Trophoblast cell (in vitro differentiated cells and primary cell): ENCODE measurements around the gene CLPSL1.
A peak's percentile ranks its signal among the peaks of the same experiment; 100 is the strongest.

Source experiments
- DNase-seq, 2 donors: peaks; one replicate each; pipeline ENCODE4 v3.0.0-alpha.2; 2016
- H2AFZ ChIP-seq: 2 replicates; pipeline ENCODE4 v1.6.1; 2013; ENCODE audit warnings: low read length, moderate library complexity, mild to moderate bottlenecking; ENCODE audit not compliant: insufficient read depth, poor library complexity
- H2AK5ac ChIP-seq: 2 replicates; pipeline ENCODE4 v1.6.1; 2013; ENCODE audit warnings: mild to moderate bottlenecking, low read length
- H2BK120ac ChIP-seq: 2 replicates; pipeline ENCODE4 v1.6.1; 2013; ENCODE audit warnings: low read length, mild to moderate bottlenecking, moderate library complexity; ENCODE audit not compliant: insufficient read depth, poor library complexity
- H2BK12ac ChIP-seq: 2 replicates; pipeline ENCODE4 v1.6.1; 2013; ENCODE audit warnings: mild to moderate bottlenecking, low read length, moderate library complexity
- H2BK5ac ChIP-seq: 2 replicates; pipeline ENCODE4 v1.6.1; 2013; ENCODE audit warnings: low read length, low read depth, moderate library complexity, mild to moderate bottlenecking; ENCODE audit not compliant: poor library complexity
- H3K14ac ChIP-seq: 2 replicates; pipeline ENCODE4 v1.6.1; 2013; ENCODE audit warnings: mild to moderate bottlenecking, low read length
- H3K18ac ChIP-seq: 2 replicates; pipeline ENCODE4 v1.6.1; 2013; ENCODE audit warnings: mild to moderate bottlenecking, low read length
- H3K23ac ChIP-seq: 2 replicates; pipeline ENCODE4 v1.6.1; 2013; ENCODE audit warnings: low read length
- H3K27ac ChIP-seq: 2 replicates; pipeline ENCODE4 v1.5.1; 2013; ENCODE audit warnings: low read depth, mild to moderate bottlenecking, inconsistent platforms, low read length, moderate library complexity
- H3K27me3 ChIP-seq: 2 replicates; pipeline ENCODE4 v1.6.1; 2013; ENCODE audit warnings: inconsistent platforms, mild to moderate bottlenecking, low read length, moderate library complexity; ENCODE audit not compliant: insufficient read depth
- H3K36me3 ChIP-seq, 2 experiments: 1 replicate in 1 of 2; 2 replicates in 1 of 2; pipeline ENCODE4 v1.6.1; 2013; ENCODE audit warnings: low read length in 2 of 2, mild to moderate bottlenecking in 2 of 2, moderate library complexity in 1 of 2; ENCODE audit not compliant: insufficient read depth in 2 of 2, control insufficient read depth in 1 of 2
- H3K4ac ChIP-seq: 2 replicates; pipeline ENCODE4 v1.6.1; 2013; ENCODE audit warnings: low read depth, mild to moderate bottlenecking, low read length, moderate library complexity
- H3K4me1 ChIP-seq, 2 experiments: 1 replicate in 1 of 2; 2 replicates in 1 of 2; pipeline ENCODE4 v1.6.1; 2013; ENCODE audit warnings: low read length in 2 of 2, mild to moderate bottlenecking in 2 of 2, moderate library complexity in 1 of 2; ENCODE audit not compliant: insufficient read depth in 2 of 2, control insufficient read depth in 1 of 2
- H3K4me2 ChIP-seq: 2 replicates; pipeline ENCODE4 v1.6.1; 2013; ENCODE audit warnings: inconsistent platforms, mild to moderate bottlenecking, low read length, moderate library complexity
- H3K4me3 ChIP-seq: 2 replicates; pipeline ENCODE4 v1.5.1; 2013; ENCODE audit warnings: mild to moderate bottlenecking, low read depth, low read length, inconsistent platforms
- H3K79me1 ChIP-seq: one replicate; pipeline ENCODE4 v1.6.1; 2013; ENCODE audit warnings: low read length
- H3K79me2 ChIP-seq: 2 replicates; pipeline ENCODE4 v1.6.1; 2013; ENCODE audit warnings: low read length, mild to moderate bottlenecking; ENCODE audit not compliant: control insufficient read depth, insufficient read depth, poor library complexity
- H3K9ac ChIP-seq: 2 replicates; pipeline ENCODE4 v1.6.1; 2013; ENCODE audit warnings: mild to moderate bottlenecking, low read length
- H3K9me3 ChIP-seq: 2 replicates; pipeline ENCODE4 v1.6.1; 2013; ENCODE audit warnings: low read depth, mild to moderate bottlenecking, control low read depth, inconsistent platforms, low read length; ENCODE audit not compliant: insufficient read depth
- H4K12ac ChIP-seq: 2 replicates; pipeline ENCODE4 v1.6.1; 2013; ENCODE audit warnings: low read depth, mild to moderate bottlenecking, low read length, moderate library complexity
- H4K8ac ChIP-seq: 2 replicates; pipeline ENCODE4 v1.6.1; 2013; ENCODE audit warnings: low read depth, mild to moderate bottlenecking, low read length, moderate library complexity
- H4K91ac ChIP-seq: one replicate; pipeline ENCODE4 v1.6.1; 2013; ENCODE audit warnings: low read depth, mild to moderate bottlenecking, low read length, moderate library complexity
- WGBS: extraction: QIAGEN DNeasy Blood & Tissue Kit; methylation state at CpG from one replicate; pipeline ENCODE4 v1.1.7; 2013; ENCODE audit warnings: missing lambda C conversion rate; ENCODE audit not compliant: insufficient read length, insufficient coverage; ENCODE audit errors: extremely low coverage; 5-methylcytosine and 5-hydroxymethylcytosine counted together

CLPSL1 gene

DNA sequence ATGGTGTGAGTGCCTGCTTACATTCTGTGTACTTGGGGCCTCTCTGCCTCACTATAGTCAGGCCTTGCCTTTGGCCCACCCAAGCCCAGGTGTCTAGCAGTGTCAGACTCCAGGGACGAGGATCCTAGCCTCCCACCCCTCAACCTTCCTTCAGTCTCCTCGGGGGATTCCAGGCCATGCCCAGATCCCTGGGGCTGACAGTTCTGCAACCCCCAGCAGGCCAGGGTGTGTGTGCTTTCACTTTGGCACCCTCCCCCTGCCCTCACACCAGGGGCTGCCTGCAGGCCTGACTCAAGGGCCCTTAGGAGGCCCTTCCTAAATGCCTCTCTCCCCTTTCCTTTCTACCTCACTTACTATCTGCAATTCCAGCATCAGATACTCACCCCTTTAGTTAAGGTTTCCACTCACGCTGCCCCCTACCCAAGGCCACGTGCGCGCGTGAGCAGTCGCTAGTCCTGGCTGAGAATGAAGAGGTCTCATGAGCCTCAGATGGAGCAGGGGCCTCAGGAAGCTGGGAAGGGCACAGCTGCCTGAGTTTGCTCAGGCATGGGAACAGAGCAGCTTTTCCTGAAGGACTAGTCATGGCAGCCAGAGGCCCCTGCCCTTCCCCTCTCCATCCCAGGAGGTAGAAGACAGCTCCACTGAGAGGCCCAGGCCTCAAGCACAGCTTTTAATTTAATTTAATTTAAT is 17.2 kb downstream of the CLPSL1 start:
- no peak overlapping the region for H3K23ac ChIP-seq
- H3K4me1 ChIP-seq: no peaks in the 10 kb centered on the region
- H2BK120ac ChIP-seq: no peak overlapping the region
- no peak overlapping the region for H3K4me2 ChIP-seq
- H3K9me3 ChIP-seq: no peaks in the 10 kb centered on the region
- H3K14ac ChIP-seq: no peak overlapping the region
- H4K8ac ChIP-seq: no peak overlapping the region
- H3K9ac ChIP-seq: peak overlapping the region; percentile 20
- no peak overlapping the region for H3K4ac ChIP-seq
- H3K18ac ChIP-seq: no peak overlapping the region
- no peaks in the 10 kb centered on the region for H3K36me3 ChIP-seq
- no peaks in the 10 kb centered on the region for H3K79me2 ChIP-seq
- H2AFZ ChIP-seq: no peak overlapping the region
- H3K27me3 ChIP-seq: no peaks in the 10 kb centered on the region
- H3K79me1 ChIP-seq: no peaks in the 10 kb centered on the region
- WGBS: no CpG with 5 or more reads among the region's 8 CpGs
- no peak overlapping the region for H2BK12ac ChIP-seq
- no peak overlapping the region for H2AK5ac ChIP-seq
- no peak overlapping the region for H4K91ac ChIP-seq
- no peak for DNase-seq
- H3K4me3 ChIP-seq: no peak overlapping the region
- H4K12ac ChIP-seq: no peak overlapping the region
- no peak overlapping the region for H3K27ac ChIP-seq
- H2BK5ac ChIP-seq: no peak overlapping the region

GRCh38 chr6:35798706-35799105 is 17.9 kb downstream of the CLPSL1 start:
- no CpG with 5 or more reads among the region's 5 CpGs for WGBS
- no peak overlapping the region for H3K14ac ChIP-seq
- H3K27me3 ChIP-seq: no peaks in the 10 kb centered on the region
- no peak overlapping the region for H4K12ac ChIP-seq
- no peak overlapping the region for H2AK5ac ChIP-seq
- no peak overlapping the region for H2BK12ac ChIP-seq
- no peaks in the 10 kb centered on the region for H3K9me3 ChIP-seq
- H2AFZ ChIP-seq: no peak overlapping the region
- no peak for DNase-seq
- H2BK120ac ChIP-seq: no peak overlapping the region
- no peak overlapping the region for H3K4ac ChIP-seq
- H3K23ac ChIP-seq: no peak overlapping the region
- H3K27ac ChIP-seq: no peak overlapping the region
- H3K18ac ChIP-seq: no peak overlapping the region
- no peaks in the 10 kb centered on the region for H3K36me3 ChIP-seq
- H3K4me2 ChIP-seq: no peak overlapping the region
- H3K4me1 ChIP-seq: no peaks in the 10 kb centered on the region
- no peak overlapping the region for H4K8ac ChIP-seq
- H3K79me1 ChIP-seq: no peaks in the 10 kb centered on the region
- no peaks in the 10 kb centered on the region for H3K79me2 ChIP-seq
- no peak overlapping the region for H3K9ac ChIP-seq
- no peak overlapping the region for H2BK5ac ChIP-seq
- no peak overlapping the region for H3K4me3 ChIP-seq
- H4K91ac ChIP-seq: no peak overlapping the region

- Histone ChIP-seq H3K9me3 (peaks cover 3% of the 10 kb centered on the region), H2BK5ac (no peak overlapping the region), H3K4me1 (no peaks in the 10 kb centered on the region), H3K4ac (no peak overlapping the region), H3K14ac (no peak overlapping the region), H4K12ac (no peak overlapping the region), H4K8ac (no peak overlapping the region), H3K9ac (no peak overlapping the region), H3K27me3 (no peaks in the 10 kb centered on the region), H2BK12ac (no peak overlapping the region), H2BK120ac (no peak overlapping the region), H3K79me2 (no peaks in the 10 kb centered on the region), H3K79me1 (no peaks in the 10 kb centered on the region), H3K27ac (no peak overlapping the region), H3K18ac (no peak overlapping the region), H4K91ac (no peak overlapping the region), H2AFZ (no peak overlapping the region), H3K4me3 (no peak overlapping the region), H3K36me3 (no peaks in the 10 kb centered on the region), H2AK5ac (no peak overlapping the region), H3K23ac (no peak overlapping the region), H3K4me2 (no peak overlapping the region)
- WGBS: no CpG with 5 or more reads among the region's 3 CpGs
- no peak for DNase-seq
Observed at GRCh38 chr6:35801148-35801547, 20.3 kb downstream of the CLPSL1 start.

DNA sequence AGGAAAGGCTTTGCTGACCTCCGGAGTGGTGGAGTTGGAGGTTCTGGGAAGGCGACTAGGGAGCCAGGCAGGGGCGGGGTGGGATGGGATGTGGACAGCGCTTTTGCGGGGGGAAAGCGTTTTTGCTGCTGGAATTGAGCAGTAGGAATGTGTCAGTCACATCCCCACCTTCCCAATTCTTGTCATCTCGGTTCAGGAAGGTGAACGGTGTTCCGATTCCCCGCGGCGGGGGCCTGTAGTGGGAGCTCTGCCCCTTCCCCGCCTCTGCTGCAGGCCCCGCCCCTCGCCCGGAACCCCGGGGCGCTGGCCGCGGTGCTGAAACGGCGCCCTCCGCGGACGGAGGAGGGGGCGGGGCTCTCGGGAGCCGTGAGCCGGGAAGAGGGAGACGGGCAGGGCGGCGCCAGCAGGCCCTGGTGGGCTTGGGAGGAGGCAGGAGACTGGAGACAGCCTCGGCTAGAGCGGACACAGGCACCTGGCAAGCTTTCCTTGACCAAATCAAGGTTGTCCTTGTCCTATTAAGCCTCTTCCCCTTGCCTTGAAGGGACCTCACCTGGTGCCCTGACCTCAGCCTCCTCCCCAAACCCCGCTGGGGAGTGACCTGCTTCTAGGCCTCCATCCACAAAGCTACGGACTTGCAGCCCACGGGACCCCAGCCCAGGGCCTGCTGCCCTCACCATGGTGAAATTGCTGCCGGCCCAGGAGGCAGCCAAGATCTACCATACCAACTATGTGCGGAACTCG is 24.3 kb downstream of the CLPSL1 start, which contains the start of gene LHFPL5:
Gene LHFPL5, plus strand, starts transcription at position 357 of the 741 bp plus-strand sequence. Its CDS starts 319 bp downstream, at position 676.
- peak within 1 kb of the TSS; percentile 54 for H3K4me3 ChIP-seq

More for the DNA sequence above, 24.3 kb downstream of the CLPSL1 start, which contains the start of gene LHFPL5:
- no peak within 1 kb of the TSS for H2BK5ac ChIP-seq
- no peak within 1 kb of the TSS for H3K14ac ChIP-seq
- no peak within 1 kb of the TSS for H2BK120ac ChIP-seq
- no peaks in the 10 kb centered on the region for H3K36me3 ChIP-seq
- no peak within 1 kb of the TSS for H3K27ac ChIP-seq
- H3K79me1 ChIP-seq: no peaks in the 10 kb centered on the region
- peak; percentile 32 to 71 for DNase-seq
- H3K27me3 ChIP-seq: no peaks in the 10 kb centered on the region
- no peaks in the 10 kb centered on the region for H3K4me1 ChIP-seq
- no peak within 1 kb of the TSS for H3K23ac ChIP-seq
- H2AFZ ChIP-seq: no peak within 1 kb of the TSS
- peak within 1 kb of the TSS; percentile 78 for H3K4me2 ChIP-seq
- no peak within 1 kb of the TSS for H3K9ac ChIP-seq
- H4K12ac ChIP-seq: no peak within 1 kb of the TSS
- peaks cover 3% of the 10 kb centered on the region for H3K9me3 ChIP-seq
- no CpG with 5 or more reads among the region's 40 CpGs for WGBS
- H3K18ac ChIP-seq: no peak within 1 kb of the TSS
- H3K79me2 ChIP-seq: no peaks in the 10 kb centered on the region
- H3K4ac ChIP-seq: no peak within 1 kb of the TSS
- H4K91ac ChIP-seq: no peak within 1 kb of the TSS
- no peak within 1 kb of the TSS for H4K8ac ChIP-seq
- no peak within 1 kb of the TSS for H2AK5ac ChIP-seq
- no peak within 1 kb of the TSS for H2BK12ac ChIP-seq
